Measurements from ENCODE around the gene LPP. TPM values are rescaled to one million over a fixed set of nuclear protein-coding genes. Genes with fewer than 3 reads are reported as not detected.
A peak's percentile ranks its signal among the peaks of the same experiment; 100 is the strongest.

Gene LPP
- total and polyA plus RNA-seq, 2 donors from 2014 or later: 6.7 to 233 TPM

- no peak overlapping the region for H3K4me3 ChIP-seq (ENCODE audit: low read length in 3 of 3)
- no peaks in the 10 kb centered on the region for H3K9me3 ChIP-seq (ENCODE audit: control insufficient read depth in 2 of 3, insufficient read depth in 1 of 3, low read length in 3 of 3)
- intact Hi-C loops (cut with DNase I): no loop called here
- no peaks in the 10 kb centered on the region for H3K4me1 ChIP-seq (ENCODE audit: control insufficient read depth in 2 of 3, insufficient read depth in 2 of 3, low read depth in 1 of 3, low read length in 3 of 3)
- H3K36me3 ChIP-seq (ENCODE audit: control insufficient read depth in 2 of 3, insufficient read depth in 3 of 3, low read length in 3 of 3): peaks cover 0 to 5% (median 0%) of the 10 kb centered on the region in 3 donors
- H3K9ac ChIP-seq (ENCODE audit: low read length in 3 of 3): no peak overlapping the region
- DNase-seq (no peak), FAIRE-seq (no peak)
- H3K27ac ChIP-seq (ENCODE audit: low read depth in 2 of 2, low read length in 2 of 2): no peak overlapping the region
- TF ChIP-seq, protein P1, sequence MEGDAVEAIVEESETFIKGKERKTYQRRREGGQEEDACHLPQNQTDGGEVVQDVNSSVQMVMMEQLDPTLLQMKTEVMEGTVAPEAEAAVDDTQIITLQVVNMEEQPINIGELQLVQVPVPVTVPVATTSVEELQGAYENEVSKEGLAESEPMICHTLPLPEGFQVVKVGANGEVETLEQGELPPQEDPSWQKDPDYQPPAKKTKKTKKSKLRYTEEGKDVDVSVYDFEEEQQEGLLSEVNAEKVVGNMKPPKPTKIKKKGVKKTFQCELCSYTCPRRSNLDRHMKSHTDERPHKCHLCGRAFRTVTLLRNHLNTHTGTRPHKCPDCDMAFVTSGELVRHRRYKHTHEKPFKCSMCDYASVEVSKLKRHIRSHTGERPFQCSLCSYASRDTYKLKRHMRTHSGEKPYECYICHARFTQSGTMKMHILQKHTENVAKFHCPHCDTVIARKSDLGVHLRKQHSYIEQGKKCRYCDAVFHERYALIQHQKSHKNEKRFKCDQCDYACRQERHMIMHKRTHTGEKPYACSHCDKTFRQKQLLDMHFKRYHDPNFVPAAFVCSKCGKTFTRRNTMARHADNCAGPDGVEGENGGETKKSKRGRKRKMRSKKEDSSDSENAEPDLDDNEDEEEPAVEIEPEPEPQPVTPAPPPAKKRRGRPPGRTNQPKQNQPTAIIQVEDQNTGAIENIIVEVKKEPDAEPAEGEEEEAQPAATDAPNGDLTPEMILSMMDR (IDR thresholded peaks at IDR 0.05; ENCODE audit: borderline replicate concordance, extremely low read depth, insufficient read depth): no peak
- H3K27me3 ChIP-seq (ENCODE audit: control insufficient read depth, insufficient read depth, low read length): no peaks in the 10 kb centered on the region
Measured at GRCh38 chr3:188761964-188762363, 608.0 kb downstream of the LPP start.

DNA sequence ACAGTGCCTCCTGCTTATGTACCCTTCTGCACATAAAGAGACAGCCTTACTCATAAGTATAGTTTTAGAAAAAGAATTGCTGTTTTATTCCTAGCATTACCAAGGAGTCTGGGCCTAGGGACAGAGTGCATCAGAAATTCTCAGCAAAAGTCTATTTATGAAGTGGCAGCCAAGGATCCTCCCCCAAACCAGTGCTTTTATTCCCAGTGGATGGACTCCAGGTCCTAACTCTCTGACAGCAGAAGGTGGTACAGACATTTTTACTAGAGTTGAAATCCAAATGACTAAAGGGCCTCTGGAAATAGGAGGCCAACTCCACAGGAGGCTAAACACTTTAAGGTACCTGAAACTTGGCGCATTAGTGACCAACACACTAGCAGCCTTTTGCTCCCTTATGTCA lies 610.7 kb downstream of the LPP start:
- intact Hi-C loops (cut with DNase I): no loop called here
- no peak overlapping the region for H3K27ac ChIP-seq (ENCODE audit: low read depth in 2 of 2, low read length in 2 of 2)
- H3K4me3 ChIP-seq (ENCODE audit: low read length in 3 of 3): no peak overlapping the region
- DNase-seq (no peak), FAIRE-seq (no peak)
- no peaks in the 10 kb centered on the region for H3K9me3 ChIP-seq (ENCODE audit: control insufficient read depth in 2 of 3, insufficient read depth in 1 of 3, low read length in 3 of 3)
- no peaks in the 10 kb centered on the region for H3K4me1 ChIP-seq (ENCODE audit: control insufficient read depth in 2 of 3, insufficient read depth in 2 of 3, low read depth in 1 of 3, low read length in 3 of 3)
- peaks cover 0 to 5% (median 0%) of the 10 kb centered on the region in 3 donors for H3K36me3 ChIP-seq (ENCODE audit: control insufficient read depth in 2 of 3, insufficient read depth in 3 of 3, low read length in 3 of 3)
- no peak overlapping the region for H3K9ac ChIP-seq (ENCODE audit: low read length in 3 of 3)
- TF ChIP-seq, protein P1 (IDR thresholded peaks at IDR 0.05; ENCODE audit: borderline replicate concordance, extremely low read depth, insufficient read depth): no peak
- H3K27me3 ChIP-seq (ENCODE audit: control insufficient read depth, insufficient read depth, low read length): no peaks in the 10 kb centered on the region

DNA sequence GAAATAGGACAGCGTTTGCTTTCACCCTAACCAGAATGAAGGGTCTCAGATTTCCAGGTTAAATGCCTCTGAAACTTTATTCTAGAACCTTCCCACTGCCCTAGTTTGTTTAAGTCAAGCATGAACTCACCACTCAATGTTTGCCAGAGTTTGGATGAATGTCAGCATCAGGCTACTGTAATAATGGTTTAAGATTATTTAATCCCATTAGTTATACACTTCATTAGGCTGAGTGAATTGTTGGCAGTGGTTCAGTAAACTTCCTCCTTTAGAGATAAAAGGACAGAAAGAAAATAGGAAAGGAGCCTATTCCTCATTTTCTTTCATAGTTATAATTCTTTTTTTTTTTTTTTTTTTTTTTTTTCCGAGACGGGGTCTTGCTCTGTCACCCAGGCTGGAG lies 615.9 kb downstream of the LPP start:
- Histone ChIP-seq H3K27me3 (ENCODE audit: control insufficient read depth, insufficient read depth, low read length) (no peaks in the 10 kb centered on the region), H3K9me3 (ENCODE audit: control insufficient read depth in 2 of 3, insufficient read depth in 1 of 3, low read length in 3 of 3) (no peaks in the 10 kb centered on the region), H3K9ac (ENCODE audit: low read length in 3 of 3) (no peak overlapping the region), H3K4me1 (ENCODE audit: control insufficient read depth in 2 of 3, insufficient read depth in 2 of 3, low read depth in 1 of 3, low read length in 3 of 3) (peaks cover 0 to 4% (median 0%) of the 10 kb centered on the region in 3 donors), H3K4me3 (ENCODE audit: low read length in 3 of 3) (no peak overlapping the region), H3K36me3 (ENCODE audit: control insufficient read depth in 2 of 3, insufficient read depth in 3 of 3, low read length in 3 of 3) (no peaks in the 10 kb centered on the region), H3K27ac (ENCODE audit: low read depth in 2 of 2, low read length in 2 of 2) (no peak overlapping the region)
- intact Hi-C loops (cut with DNase I): no loop called here
- TF ChIP-seq, protein P1 (IDR thresholded peaks at IDR 0.05; ENCODE audit: borderline replicate concordance, extremely low read depth, insufficient read depth): no peak
- FAIRE-seq (peak; percentile 42), DNase-seq (peak in 2 of 5 donors; percentile 29 to 40)

DNA sequence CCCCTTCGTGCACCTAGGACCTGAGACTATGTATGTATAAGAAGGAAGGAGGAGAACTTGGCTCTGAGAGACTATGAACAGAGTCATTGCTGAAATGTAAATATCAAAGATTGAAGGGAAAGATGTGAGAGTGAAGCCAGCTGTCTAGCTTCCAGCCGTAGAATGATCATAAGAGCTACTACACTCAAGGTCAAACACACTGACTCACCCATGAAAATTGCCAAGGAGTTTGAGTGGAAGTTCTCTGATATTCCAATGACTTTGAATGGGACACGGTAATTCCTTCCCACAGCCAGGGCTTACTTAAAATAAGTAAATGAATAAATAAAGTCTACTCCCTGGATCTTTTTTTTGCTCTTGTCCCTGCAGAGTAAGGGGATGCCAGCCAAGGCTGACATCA lies 618.9 kb downstream of the LPP start:
- Histone ChIP-seq H3K27ac (ENCODE audit: low read depth in 2 of 2, low read length in 2 of 2) (no peak overlapping the region), H3K36me3 (ENCODE audit: control insufficient read depth in 2 of 3, insufficient read depth in 3 of 3, low read length in 3 of 3) (no peaks in the 10 kb centered on the region), H3K9me3 (ENCODE audit: control insufficient read depth in 2 of 3, insufficient read depth in 1 of 3, low read length in 3 of 3) (no peaks in the 10 kb centered on the region), H3K4me3 (ENCODE audit: low read length in 3 of 3) (no peak overlapping the region), H3K27me3 (ENCODE audit: control insufficient read depth, insufficient read depth, low read length) (no peaks in the 10 kb centered on the region), H3K4me1 (ENCODE audit: control insufficient read depth in 2 of 3, insufficient read depth in 2 of 3, low read depth in 1 of 3, low read length in 3 of 3) (peaks cover 0 to 4% (median 0%) of the 10 kb centered on the region in 3 donors), H3K9ac (ENCODE audit: low read length in 3 of 3) (no peak overlapping the region)
- FAIRE-seq (no peak), DNase-seq (peak in 1 of 5 donors; percentile 19)
- TF ChIP-seq, protein P1 (IDR thresholded peaks at IDR 0.05; ENCODE audit: borderline replicate concordance, extremely low read depth, insufficient read depth): no peak
- intact Hi-C loops (cut with DNase I): no loop called here

Measured in kidney (tissue), 14 donors.